Ovary (tissue), 9 donors: Measurements from ENCODE around the gene COL26A1. TPM values are rescaled to one million over a fixed set of nuclear protein-coding genes. Genes with fewer than 3 reads are reported as not detected.

Experiments
- DNase-seq, 5 donors: peaks; one replicate each; pipeline ENCODE4 v3.0.0-alpha.2; 2019 to 2020
- H3K27ac ChIP-seq, 2 donors: fragments of 200-600 bp; one replicate each; pipeline versions ENCODE4 v1.5.1 to v1.8.0; 2019 to 2022
- H3K27me3 ChIP-seq: fragments of 200-600 bp; one replicate; pipeline ENCODE4 v1.8.0; 2022
- H3K36me3 ChIP-seq: fragments of 200-600 bp; sonication (generic); one replicate; pipeline ENCODE4 v1.5.1; 2019
- H3K4me1 ChIP-seq: one replicate; pipeline ENCODE4 v1.8.1; 2013; ENCODE audit warnings: mild to moderate bottlenecking, moderate library complexity; ENCODE audit not compliant: insufficient read depth
- H3K4me3 ChIP-seq: fragments of 200-600 bp; sonication (generic); one replicate; pipeline ENCODE4 v1.5.1; 2017
- H3K9me3 ChIP-seq, 2 donors: fragments of 200-600 bp in 1 of 2; sonication (generic) in 1 of 2; one replicate each; pipeline versions ENCODE4 v1.5.1 to v1.8.1; 2013 to 2019; ENCODE audit warnings: mild to moderate bottlenecking in 1 of 2, moderate library complexity in 1 of 2
- EP300 ChIP-seq: sonication (generic); formaldehyde crosslinking; IDR thresholded peaks from one replicate; pipeline ENCODE4 v1.6.1; 2017; ENCODE audit warnings: antibody characterized with exemption
- POLR2A ChIP-seq: fragments of 450-650 bp; IDR thresholded peaks from one replicate; pipeline ENCODE4 v1.6.1; 2017; ENCODE audit warnings: antibody characterized with exemption, mild to moderate bottlenecking, moderate library complexity
- WGBS, 3 donors: extraction: QIAGEN DNeasy Blood & Tissue Kit in 1 of 3; methylation state at CpG; one replicate each; pipeline versions ENCODE4 v1.1.5 to v1.1.7; 2013 to 2017; 5-methylcytosine and 5-hydroxymethylcytosine counted together
- intact Hi-C, 4 donors: fragments of 100-400 bp; cut with DNase I; formaldehyde crosslinking; loops; one replicate each; pipeline versions ENCODE4 v1.11.0 to v1.15.1; 2022 to 2023
- polyA plus RNA-seq, 2 donors: library from polyadenylated mRNA; stranded (reverse); fragments of 200-250 nt in 1 of 2; fragments of 350-450 nt in 1 of 2; fragmentation: Illumina TruSeq in 1 of 2; extraction: RNeasy Lipid Tissue Mini Kit (QIAGEN cat#74804) in 1 of 2; gene quantifications; one replicate each; pipeline ENCODE4 v1.2.3, GENCODE V29; 2013 to 2014
- total RNA-seq, 7 donors: library from RNA; depleted of rRNA in 2 of 7; stranded (reverse); fragments of >200 nt in 2 of 7; fragmentation: NEBNext Ultra II Directional in 3 of 7; extraction: Animal tissue kit (Norgen Biotek cat#: 25700) in 3 of 7; gene quantifications; one replicate each; pipeline versions ENCODE4 v1.1.0 to v1.2.4, GENCODE V29; 2016 to 2023
- TF ChIP-seq, protein P1 (sequence below), 3 donors: fragments of 450-650 bp in 2 of 3; fragments of 200-600 bp in 1 of 3; IDR thresholded peaks; one replicate each; pipeline versions ENCODE4 v1.5.1 to v1.8.0; 2016 to 2022; ENCODE audit warnings: antibody characterized with exemption in 3 of 3, mild to moderate bottlenecking in 1 of 3
- donor health status: DM: no; HTN: no; CAD: no; lungs with moderate emphysema.
- donor health status: DM: no; HTN: no; CAD: no.
- donor health status: Bipolar disorder and iron deficiency.
- donor health status: DM: yes; HTN: yes; CAD: no.
- donor health status: DM: no; HTN: no; CAD: no.
- donor health status: DM: yes; HTN: yes; CAD: no.

The COL26A1 gene
- total and polyA plus RNA-seq, 9 donors: 0.17 to 2.3 (median 0.40) TPM

- intact Hi-C loops: no loop called here
- no peaks in the 10 kb centered on the region for H3K27me3 ChIP-seq
These were observed 169.2 kb downstream of the COL26A1 start for GRCh38 chr7:101531726-101532357.

DNA sequence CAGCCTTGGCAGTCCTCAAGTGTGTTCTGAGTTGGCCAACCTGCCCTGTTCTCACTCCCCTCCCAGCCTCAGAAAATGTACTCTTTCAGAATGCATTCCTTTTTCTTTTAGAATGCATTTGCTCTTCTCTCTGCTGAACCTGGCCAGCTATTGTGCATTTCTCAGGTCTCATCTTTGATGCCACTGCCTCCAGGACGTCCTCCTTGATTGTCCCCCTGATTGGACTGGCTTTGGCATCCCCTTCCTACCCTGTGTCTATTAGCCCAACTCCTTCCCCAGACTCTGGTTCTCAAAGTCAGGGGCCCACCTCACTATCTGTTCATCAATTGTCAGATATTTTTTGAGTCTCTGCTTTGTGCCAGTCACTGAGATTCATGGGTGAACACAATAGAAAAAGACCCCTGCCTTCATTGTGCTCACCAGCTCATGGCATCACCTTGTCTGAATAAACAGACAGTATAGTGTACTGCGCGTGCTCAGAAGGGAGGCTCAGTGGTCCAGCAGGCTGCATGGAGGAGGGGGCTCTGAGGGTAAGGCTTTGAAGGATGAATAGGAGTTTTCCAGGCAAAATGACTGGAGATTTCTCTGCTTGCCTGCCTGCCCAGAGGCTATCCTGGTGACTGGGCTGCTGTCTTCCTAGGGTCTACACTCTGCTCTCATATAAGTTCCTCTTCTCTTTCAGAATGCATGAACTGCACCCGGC is 169.9 kb downstream of the COL26A1 start:
- no peaks in the 10 kb centered on the region for H3K36me3 ChIP-seq
- H3K4me1 ChIP-seq: no peaks in the 10 kb centered on the region
- H3K4me3 ChIP-seq: no peak overlapping the region
- WGBS, 3 donors: 86 to 90% (median 90%) methylated on average over 4 of the region's 4 CpGs
- TF ChIP-seq POLR2A (no peak), EP300 (no peak)
- TF ChIP-seq, protein P1, sequence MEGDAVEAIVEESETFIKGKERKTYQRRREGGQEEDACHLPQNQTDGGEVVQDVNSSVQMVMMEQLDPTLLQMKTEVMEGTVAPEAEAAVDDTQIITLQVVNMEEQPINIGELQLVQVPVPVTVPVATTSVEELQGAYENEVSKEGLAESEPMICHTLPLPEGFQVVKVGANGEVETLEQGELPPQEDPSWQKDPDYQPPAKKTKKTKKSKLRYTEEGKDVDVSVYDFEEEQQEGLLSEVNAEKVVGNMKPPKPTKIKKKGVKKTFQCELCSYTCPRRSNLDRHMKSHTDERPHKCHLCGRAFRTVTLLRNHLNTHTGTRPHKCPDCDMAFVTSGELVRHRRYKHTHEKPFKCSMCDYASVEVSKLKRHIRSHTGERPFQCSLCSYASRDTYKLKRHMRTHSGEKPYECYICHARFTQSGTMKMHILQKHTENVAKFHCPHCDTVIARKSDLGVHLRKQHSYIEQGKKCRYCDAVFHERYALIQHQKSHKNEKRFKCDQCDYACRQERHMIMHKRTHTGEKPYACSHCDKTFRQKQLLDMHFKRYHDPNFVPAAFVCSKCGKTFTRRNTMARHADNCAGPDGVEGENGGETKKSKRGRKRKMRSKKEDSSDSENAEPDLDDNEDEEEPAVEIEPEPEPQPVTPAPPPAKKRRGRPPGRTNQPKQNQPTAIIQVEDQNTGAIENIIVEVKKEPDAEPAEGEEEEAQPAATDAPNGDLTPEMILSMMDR (IDR thresholded peaks at IDR 0.05): no peak
- no peaks in the 10 kb centered on the region for H3K27me3 ChIP-seq
- no peaks in the 10 kb centered on the region for H3K9me3 ChIP-seq
- intact Hi-C loops: no loop called here
- H3K27ac ChIP-seq: no peak overlapping the region
- no peak for DNase-seq

More at GRCh38 chr7:101531726-101532357, 169.2 kb downstream of the COL26A1 start:
- Histone ChIP-seq H3K4me1 (no peaks in the 10 kb centered on the region), H3K9me3 (no peaks in the 10 kb centered on the region), H3K4me3 (no peak overlapping the region), H3K36me3 (no peaks in the 10 kb centered on the region), H3K27ac (no peak overlapping the region)
- WGBS, 3 donors: 25 to 42% (median 38%) methylated on average over 16 of the region's 16 CpGs
- TF ChIP-seq, protein P1 (IDR thresholded peaks at IDR 0.05): no peak
- TF ChIP-seq POLR2A: no peak
- no peak for TF ChIP-seq EP300
- DNase-seq: no peak

DNA sequence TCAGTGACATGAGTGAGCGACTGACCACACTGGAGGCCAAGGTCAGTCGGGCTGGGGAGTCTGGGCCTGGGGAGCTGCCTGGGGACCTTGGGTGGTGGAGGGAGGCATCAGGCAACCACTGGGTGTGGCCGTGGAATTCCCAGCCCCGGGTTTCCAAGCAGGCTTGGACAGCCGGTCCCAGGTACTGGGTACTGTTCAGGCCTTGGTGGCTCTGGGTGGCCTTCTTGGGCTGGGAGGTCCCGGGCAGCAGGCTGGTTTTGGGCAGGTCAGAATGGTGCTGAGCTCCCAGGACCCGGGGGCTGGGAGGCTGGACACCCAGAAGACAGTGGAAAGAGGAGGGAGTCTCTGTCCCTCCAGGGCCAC is 170.4 kb downstream of the COL26A1 start:
- Histone ChIP-seq H3K27me3 (no peaks in the 10 kb centered on the region), H3K36me3 (no peaks in the 10 kb centered on the region), H3K9me3 (no peaks in the 10 kb centered on the region), H3K4me1 (no peaks in the 10 kb centered on the region), H3K27ac (no peak overlapping the region), H3K4me3 (no peak overlapping the region)
- 87 to 91% (median 89%) methylated on average over 7 of the region's 7 CpGs for WGBS, 3 donors
- no peak for TF ChIP-seq POLR2A
- TF ChIP-seq, protein P1 (IDR thresholded peaks at IDR 0.05): no peak
- no peak for TF ChIP-seq EP300
- intact Hi-C loops: no loop called here
- DNase-seq: no peak

DNA sequence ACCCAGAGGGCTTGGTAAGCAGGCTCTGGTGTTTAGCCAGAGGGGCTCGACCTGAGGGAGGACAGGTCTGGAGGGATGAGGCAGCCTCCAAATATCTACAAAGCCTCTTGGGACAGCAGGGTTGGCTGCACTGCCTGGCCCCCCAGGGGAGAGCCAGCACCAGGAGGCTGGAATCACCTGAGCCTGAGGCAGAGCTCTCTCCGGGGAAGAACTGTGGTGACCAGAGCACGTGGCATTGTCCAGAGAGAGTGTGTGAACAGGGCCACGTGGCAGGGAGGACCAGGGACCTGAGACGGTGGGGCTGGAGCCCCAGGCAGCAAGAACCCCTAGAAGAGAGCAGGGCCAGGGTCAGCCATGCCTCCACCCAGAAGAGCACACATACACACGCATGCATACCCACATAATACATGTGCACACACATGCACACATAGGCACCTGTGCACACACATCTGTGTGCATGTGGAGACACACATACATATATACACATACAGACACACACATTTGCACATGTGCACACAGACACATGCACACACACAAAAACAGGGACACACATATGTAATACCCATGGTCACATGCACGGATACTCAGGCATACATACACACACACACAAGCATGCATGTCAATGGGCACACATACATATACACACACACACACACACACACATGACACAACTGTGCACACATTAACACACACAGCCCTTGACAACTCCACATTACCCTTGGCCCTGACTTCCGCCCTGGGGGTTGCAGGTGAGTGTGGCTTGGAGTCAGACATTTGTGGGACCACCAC is 171.5 kb downstream of the COL26A1 start:
- intact Hi-C loops: no loop called here
- TF ChIP-seq, protein P1 (IDR thresholded peaks at IDR 0.05): no peak
- TF ChIP-seq EP300 (no peak), POLR2A (no peak)
- no peak for DNase-seq
- H3K27ac ChIP-seq: no peak overlapping the region
- no peak overlapping the region for H3K4me3 ChIP-seq
- no peaks in the 10 kb centered on the region for H3K27me3 ChIP-seq
- 73 to 85% (median 79%) methylated on average over 8 of the region's 8 CpGs for WGBS, 3 donors
- no peaks in the 10 kb centered on the region for H3K4me1 ChIP-seq
- no peaks in the 10 kb centered on the region for H3K9me3 ChIP-seq
- no peaks in the 10 kb centered on the region for H3K36me3 ChIP-seq
